ENCODE results near the gene C9orf72. TPM values are rescaled to one million over a fixed set of nuclear protein-coding genes. Genes with fewer than 3 reads are reported as not detected.

The C9orf72 gene
- total RNA-seq, 2 donors from 2014 or later, result 14.2 to 23.4 TPM

DNA sequence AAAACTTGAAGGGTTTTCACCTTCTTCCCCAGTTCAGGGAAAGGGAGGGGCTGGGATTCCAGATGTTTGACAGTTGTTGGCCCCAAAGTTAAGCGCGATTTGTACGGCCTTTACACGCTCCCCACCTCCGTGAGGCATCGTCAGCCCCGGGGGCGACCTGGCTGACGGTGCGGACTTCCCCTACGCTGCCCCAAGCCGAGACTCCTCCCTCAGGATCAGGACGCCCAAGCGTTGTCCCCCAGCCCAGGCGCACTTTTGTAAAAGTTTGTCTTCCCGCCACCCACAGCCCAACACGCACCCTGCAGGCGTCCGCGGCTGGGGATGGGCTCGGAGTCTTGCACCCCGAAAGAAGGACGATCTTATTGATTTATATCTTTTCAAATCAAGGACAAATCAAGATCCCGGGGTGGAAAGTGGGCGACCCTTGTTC is 44.4 kb downstream of the C9orf72 start:
- Histone ChIP-seq H3K9me3 (no peaks in the 10 kb centered on the region), H3K27ac (peak overlapping the region; percentile 78), H3K27me3 (replicated peaks; ENCODE audit: insufficient read depth) (no peaks in the 10 kb centered on the region), H3K36me3 (no peaks in the 10 kb centered on the region), H3K4me3 (peak overlapping the region; percentile 66 to 72), H3K4me1 (replicated peaks) (peaks cover 4% of the 10 kb centered on the region)
- under 1% methylated on average over 24 of the region's 25 CpGs for WGBS
- intact Hi-C loops (cut with DNase I), result loop anchor here (2.0 to 5.0 kb wide), 2 partner anchors 56 to 192 kb away; no protein-coding TSS in a partner anchor
- TF ChIP-seq POLR2AphosphoS5 (IDR thresholded peaks at IDR 0.05) (no peak), POLR2A (IDR thresholded peaks at IDR 0.05) (peak; percentile 20)
- TF ChIP-seq, protein P1, sequence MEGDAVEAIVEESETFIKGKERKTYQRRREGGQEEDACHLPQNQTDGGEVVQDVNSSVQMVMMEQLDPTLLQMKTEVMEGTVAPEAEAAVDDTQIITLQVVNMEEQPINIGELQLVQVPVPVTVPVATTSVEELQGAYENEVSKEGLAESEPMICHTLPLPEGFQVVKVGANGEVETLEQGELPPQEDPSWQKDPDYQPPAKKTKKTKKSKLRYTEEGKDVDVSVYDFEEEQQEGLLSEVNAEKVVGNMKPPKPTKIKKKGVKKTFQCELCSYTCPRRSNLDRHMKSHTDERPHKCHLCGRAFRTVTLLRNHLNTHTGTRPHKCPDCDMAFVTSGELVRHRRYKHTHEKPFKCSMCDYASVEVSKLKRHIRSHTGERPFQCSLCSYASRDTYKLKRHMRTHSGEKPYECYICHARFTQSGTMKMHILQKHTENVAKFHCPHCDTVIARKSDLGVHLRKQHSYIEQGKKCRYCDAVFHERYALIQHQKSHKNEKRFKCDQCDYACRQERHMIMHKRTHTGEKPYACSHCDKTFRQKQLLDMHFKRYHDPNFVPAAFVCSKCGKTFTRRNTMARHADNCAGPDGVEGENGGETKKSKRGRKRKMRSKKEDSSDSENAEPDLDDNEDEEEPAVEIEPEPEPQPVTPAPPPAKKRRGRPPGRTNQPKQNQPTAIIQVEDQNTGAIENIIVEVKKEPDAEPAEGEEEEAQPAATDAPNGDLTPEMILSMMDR (IDR thresholded peaks at IDR 0.05), result no peak
- peak; percentile 17 for DNase-seq (ENCODE audit: low spot score)

DNA sequence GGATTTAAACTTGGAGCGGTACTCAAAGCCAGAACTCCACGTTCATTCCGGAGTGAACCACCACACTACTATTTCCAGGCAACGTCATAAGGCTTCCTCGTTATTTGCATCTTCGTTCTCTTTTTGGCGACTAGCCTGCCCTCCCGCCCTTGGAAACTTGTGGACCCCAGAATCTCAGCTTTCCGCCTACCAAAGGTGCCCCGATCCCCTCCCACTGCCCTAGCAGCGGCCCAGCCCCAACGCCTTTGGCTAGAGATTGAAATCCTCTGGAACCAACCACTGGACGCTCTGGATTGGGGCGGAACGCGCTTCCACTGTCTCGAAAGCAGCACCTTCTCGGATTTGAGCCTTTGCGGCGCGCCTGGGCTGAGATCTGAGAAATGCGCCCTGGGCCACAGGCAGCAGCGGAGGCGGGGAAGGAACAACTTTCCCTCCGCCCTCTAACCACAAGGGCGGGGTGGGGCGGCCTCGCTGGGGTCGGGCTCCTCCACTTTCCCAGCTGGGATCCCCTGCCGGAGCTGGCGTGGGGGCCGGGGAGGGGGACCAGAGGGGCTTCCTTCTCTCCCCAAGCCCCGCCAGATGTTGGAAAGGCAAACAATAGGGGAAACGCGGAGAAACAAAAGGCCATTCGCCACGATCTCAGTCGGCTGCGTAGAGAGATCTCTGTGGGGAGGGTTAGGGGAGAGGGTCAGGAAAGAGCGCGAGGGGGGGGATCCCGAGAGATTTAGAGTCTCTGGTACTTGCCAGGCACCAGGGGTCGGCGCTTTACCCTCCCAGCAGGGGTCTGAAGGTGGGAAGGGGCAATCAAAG is 45.0 kb downstream of the C9orf72 start:
- TF ChIP-seq POLR2AphosphoS5 (IDR thresholded peaks at IDR 0.05), result peak; percentile 75
- TF ChIP-seq POLR2A (IDR thresholded peaks at IDR 0.05), result peak; percentile 49
- TF ChIP-seq, protein P1 (IDR thresholded peaks at IDR 0.05), result no peak
- Histone ChIP-seq H3K27me3 (replicated peaks; ENCODE audit: insufficient read depth) (no peaks in the 10 kb centered on the region), H3K36me3 (no peaks in the 10 kb centered on the region), H3K4me3 (peak overlapping the region; percentile 66 to 72), H3K27ac (peak overlapping the region; percentile 78), H3K9me3 (no peaks in the 10 kb centered on the region), H3K4me1 (replicated peaks) (peaks cover 4% of the 10 kb centered on the region)
- intact Hi-C loops (cut with DNase I), result loop anchor here (2.0 to 5.0 kb wide), 2 partner anchors 55 to 191 kb away; no protein-coding TSS in a partner anchor
- DNase-seq (ENCODE audit: low spot score), result peak; percentile 75
- WGBS, result 5% methylated on average over 44 of the region's 44 CpGs

DNA sequence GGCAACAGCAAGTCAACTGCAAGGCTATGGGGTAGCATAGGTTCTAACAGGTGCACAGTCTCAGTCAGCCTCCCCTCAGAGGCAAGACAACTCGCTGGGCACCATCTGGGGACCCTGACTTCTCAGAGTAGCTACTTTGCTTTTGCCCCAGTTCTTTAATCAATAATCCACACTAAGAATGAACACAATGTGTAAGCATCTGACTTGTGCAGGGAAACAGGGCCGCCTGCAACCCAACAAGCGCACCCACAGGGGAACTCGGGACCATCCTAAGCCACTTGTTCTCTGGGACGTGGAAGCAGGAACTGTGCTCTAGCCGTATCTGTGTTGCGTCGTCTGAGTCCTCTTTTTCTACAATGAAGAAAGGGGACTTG is 45.6 kb downstream of the C9orf72 start:
- peak overlapping the region; percentile 66 to 72 for H3K4me3 ChIP-seq
- no peaks in the 10 kb centered on the region for H3K9me3 ChIP-seq
- no peaks in the 10 kb centered on the region for H3K36me3 ChIP-seq
- TF ChIP-seq POLR2A (IDR thresholded peaks at IDR 0.05) (no peak), POLR2AphosphoS5 (IDR thresholded peaks at IDR 0.05) (no peak)
- TF ChIP-seq, protein P1 (IDR thresholded peaks at IDR 0.05), result no peak
- peak overlapping the region; percentile 78 for H3K27ac ChIP-seq
- intact Hi-C loops (cut with DNase I), result loop anchor here (2.0 to 5.0 kb wide), 2 partner anchors 55 to 190 kb away; no protein-coding TSS in a partner anchor
- DNase-seq (ENCODE audit: low spot score), result no peak
- peaks cover 4% of the 10 kb centered on the region for H3K4me1 ChIP-seq (replicated peaks)
- WGBS, result 53% methylated on average over 8 of the region's 8 CpGs
- H3K27me3 ChIP-seq (replicated peaks; ENCODE audit: insufficient read depth), result no peaks in the 10 kb centered on the region

DNA sequence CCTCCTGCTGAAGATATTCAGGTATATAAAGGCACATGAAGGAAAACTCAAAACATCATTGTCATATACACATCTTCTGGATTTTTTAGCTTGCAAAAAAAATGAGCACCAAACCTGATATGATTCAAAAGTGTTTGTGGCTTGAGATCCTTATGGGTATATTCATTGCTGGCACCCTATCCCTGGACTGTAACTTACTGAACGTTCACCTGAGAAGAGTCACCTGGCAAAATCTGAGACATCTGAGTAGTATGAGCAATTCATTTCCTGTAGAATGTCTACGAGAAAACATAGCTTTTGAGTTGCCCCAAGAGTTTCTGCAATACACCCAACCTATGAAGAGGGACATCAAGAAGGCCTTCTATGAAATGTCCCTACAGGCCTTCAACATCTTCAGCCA is 49.0 kb downstream of the C9orf72 start, which contains the start of gene IFNK:
IFNK (plus strand) TSS at position 55 of the 400 bp plus-strand sequence; CDS start at position 102, 47 bp downstream.
- no peak for DNase-seq (ENCODE audit: low spot score)
- H3K27me3 ChIP-seq (replicated peaks; ENCODE audit: insufficient read depth), result no peaks in the 10 kb centered on the region
- WGBS, result 91% methylated on average over 2 of the region's 2 CpGs
- no peak for TF ChIP-seq POLR2AphosphoS5 (IDR thresholded peaks at IDR 0.05)
- TF ChIP-seq, protein P1 (IDR thresholded peaks at IDR 0.05), result no peak
- TF ChIP-seq POLR2A (IDR thresholded peaks at IDR 0.05), result no peak
- H3K27ac ChIP-seq, result no peak within 1 kb of the TSS
- H3K36me3 ChIP-seq, result no peaks in the 10 kb centered on the region
- H3K9me3 ChIP-seq, result no peaks in the 10 kb centered on the region
- peaks cover 4% of the 10 kb centered on the region for H3K4me1 ChIP-seq (replicated peaks)
- no peak within 1 kb of the TSS for H3K4me3 ChIP-seq
- intact Hi-C loops (cut with DNase I), result no loop called here
